GM18909 (cell line): Measurements from ENCODE around the gene VIPR2.

Experiments used
- ATAC-seq: cut with Tn5 transposase; IDR thresholded peaks from one replicate; pipeline ENCODE4 v1.9.1; 2021; ENCODE audit warnings: mild to moderate bottlenecking; ENCODE audit not compliant: unreplicated experiment, poor library complexity

VIPR2 gene

GRCh38 chr7:159071260-159071659 is 73.4 kb downstream of the VIPR2 start:
- ATAC-seq, result no peak

GRCh38 chr7:159070431-159071148 is 74.1 kb downstream of the VIPR2 start:
- peak; percentile 76 for ATAC-seq

GRCh38 chr7:159068893-159069448 is 75.7 kb downstream of the VIPR2 start:
- ATAC-seq, result no peak

GRCh38 chr7:159068488-159068811 is 76.2 kb downstream of the VIPR2 start:
- no peak for ATAC-seq

GRCh38 chr7:159067576-159068487 is 76.8 kb downstream of the VIPR2 start:
- no peak for ATAC-seq

GRCh38 chr7:159066816-159067575 is 77.7 kb downstream of the VIPR2 start:
- ATAC-seq, result no peak

GRCh38 chr7:159065852-159066480 is 78.7 kb downstream of the VIPR2 start:
- ATAC-seq, result no peak

- no peak for ATAC-seq
Observed at GRCh38 chr7:159064816-159065510, 79.7 kb downstream of the VIPR2 start.

- ATAC-seq, result no peak
Observed at GRCh38 chr7:159064121-159064815, 80.4 kb downstream of the VIPR2 start.

- no peak for ATAC-seq
Observed at GRCh38 chr7:159063046-159063840, 81.4 kb downstream of the VIPR2 start.

- ATAC-seq, result no peak
Observed at GRCh38 chr7:159062569-159062968, 82.1 kb downstream of the VIPR2 start.

- no peak for ATAC-seq
Observed at GRCh38 chr7:159061674-159062212, 82.9 kb downstream of the VIPR2 start.

- ATAC-seq, result no peak
Observed at GRCh38 chr7:159061209-159061608, 83.5 kb downstream of the VIPR2 start.

- ATAC-seq, result no peak
Observed at GRCh38 chr7:159060440-159060839, 84.2 kb downstream of the VIPR2 start.

- ATAC-seq, result no peak
Observed at GRCh38 chr7:159059629-159060028, 85.0 kb downstream of the VIPR2 start.

- no peak for ATAC-seq
Observed at GRCh38 chr7:159057647-159058046, 87.0 kb downstream of the VIPR2 start.

- no peak for ATAC-seq
Observed at GRCh38 chr7:159056737-159057136, 87.9 kb downstream of the VIPR2 start.

- ATAC-seq, result no peak
Observed at GRCh38 chr7:159051916-159052315, 92.8 kb downstream of the VIPR2 start.
